Measurements from ENCODE around the gene LTB.

Gene LTB

GRCh38 chr6:31531162-31531561 lies 51.1 kb downstream of the LTB start:
- DNase-seq (ENCODE audit: low spot score) = no peak

- DNase-seq (ENCODE audit: low spot score) = no peak
These were observed 51.6 kb downstream of the LTB start for GRCh38 chr6:31530659-31531058.

All from AG08395 (cell line).